HG03095 (cell line): ENCODE results near the gene IL25.
"Not testable (repeated sequence)": the region's sequence is repeated elsewhere in the genome, so short reads cannot be mapped to it uniquely, and the experiment has no call there.

Source experiments
- ATAC-seq: cut with Tn5 transposase; IDR thresholded peaks from one replicate; pipeline ENCODE4 v1.9.1; 2021; ENCODE audit warnings: moderate library complexity; ENCODE audit not compliant: unreplicated experiment

Gene IL25

GRCh38 chr14:23372509-23372908 lies at the start of gene IL25:
IL25 (plus strand) TSS chr14:23372809.
- no peak for ATAC-seq

GRCh38 chr14:23323838-23324454 lies 48.7 kb upstream of the IL25 start:
- no peak for ATAC-seq

GRCh38 chr14:23324455-23324846 lies 48.2 kb upstream of the IL25 start:
- ATAC-seq: no peak

- no peak for ATAC-seq
Observed at GRCh38 chr14:23324993-23325392, 47.6 kb upstream of the IL25 start.

GRCh38 chr14:23325746-23326145 lies 46.9 kb upstream of the IL25 start:
- not testable (repeated sequence) for ATAC-seq

- ATAC-seq: no peak
Observed at GRCh38 chr14:23326491-23327332, 45.9 kb upstream of the IL25 start.

- ATAC-seq: no peak
Observed at GRCh38 chr14:23327947-23328744, 44.5 kb upstream of the IL25 start.

GRCh38 chr14:23335623-23336022 lies 37.0 kb upstream of the IL25 start:
- ATAC-seq: no peak

- no peak for ATAC-seq
Observed at GRCh38 chr14:23339506-23340268, 32.9 kb upstream of the IL25 start.

- ATAC-seq: no peak
Observed at GRCh38 chr14:23344481-23344880, 28.1 kb upstream of the IL25 start.

- no peak for ATAC-seq
Observed at GRCh38 chr14:23345987-23346692, 26.5 kb upstream of the IL25 start.

GRCh38 chr14:23346693-23347405 lies 25.8 kb upstream of the IL25 start:
- no peak for ATAC-seq

- no peak for ATAC-seq
Observed at GRCh38 chr14:23347406-23348296, 25.0 kb upstream of the IL25 start.

- ATAC-seq: no peak
Observed at GRCh38 chr14:23348297-23348655, 24.3 kb upstream of the IL25 start.

- no peak for ATAC-seq
Observed at GRCh38 chr14:23349156-23349845, 23.3 kb upstream of the IL25 start.

GRCh38 chr14:23351681-23352505 lies 20.7 kb upstream of the IL25 start:
- no peak for ATAC-seq
